Activated naive CD8-positive, alpha-beta T cell (primary cell): Measurements from ENCODE around the gene NSDHL.

Experiments used
- H3K27ac Mint-ChIP-seq: one replicate; pipeline ENCODE4 v1.8.0; 2021; ENCODE audit warnings: mixed read lengths
- H3K27me3 Mint-ChIP-seq: one replicate; pipeline ENCODE4 v1.8.0; 2021; ENCODE audit warnings: mixed read lengths
- H3K36me3 Mint-ChIP-seq: one replicate; pipeline ENCODE4 v1.8.0; 2021; ENCODE audit warnings: mixed read lengths
- H3K4me1 Mint-ChIP-seq: one replicate; pipeline ENCODE4 v1.8.0; 2021; ENCODE audit warnings: low read depth, mixed read lengths
- H3K4me3 Mint-ChIP-seq: one replicate; pipeline ENCODE4 v1.8.0; 2021; ENCODE audit warnings: mild to moderate bottlenecking, mixed read lengths
- H3K9me3 Mint-ChIP-seq: one replicate; pipeline ENCODE4 v1.8.0; 2021; ENCODE audit warnings: low read depth, mixed read lengths

The NSDHL gene

DNA sequence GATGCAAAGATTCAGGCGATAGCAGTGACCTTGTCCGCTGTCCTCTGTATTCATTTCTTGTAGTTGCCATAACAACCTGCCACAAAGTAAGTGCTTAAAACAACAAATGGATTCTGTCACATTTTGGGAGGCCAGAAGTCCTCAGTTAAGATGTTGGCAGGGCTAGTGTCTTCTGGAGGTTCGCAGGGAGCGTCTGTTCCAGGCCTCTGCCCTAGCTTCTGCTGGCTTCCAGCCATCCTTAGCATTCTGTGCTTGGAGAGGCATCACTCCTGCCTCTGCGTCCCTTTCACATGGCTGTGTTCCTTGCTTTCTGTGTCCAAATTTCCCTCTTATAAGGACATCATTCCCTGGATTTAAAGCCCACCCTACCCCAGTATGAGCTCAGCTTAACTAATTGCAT lies 35.5 kb downstream of the NSDHL start:
- H3K4me3 Mint-ChIP-seq, result no peak overlapping the region
- no peak overlapping the region for H3K27ac Mint-ChIP-seq
- no peaks in the 10 kb centered on the region for H3K9me3 Mint-ChIP-seq
- no peaks in the 10 kb centered on the region for H3K4me1 Mint-ChIP-seq
- H3K36me3 Mint-ChIP-seq, result no peaks in the 10 kb centered on the region
- no peaks in the 10 kb centered on the region for H3K27me3 Mint-ChIP-seq

DNA sequence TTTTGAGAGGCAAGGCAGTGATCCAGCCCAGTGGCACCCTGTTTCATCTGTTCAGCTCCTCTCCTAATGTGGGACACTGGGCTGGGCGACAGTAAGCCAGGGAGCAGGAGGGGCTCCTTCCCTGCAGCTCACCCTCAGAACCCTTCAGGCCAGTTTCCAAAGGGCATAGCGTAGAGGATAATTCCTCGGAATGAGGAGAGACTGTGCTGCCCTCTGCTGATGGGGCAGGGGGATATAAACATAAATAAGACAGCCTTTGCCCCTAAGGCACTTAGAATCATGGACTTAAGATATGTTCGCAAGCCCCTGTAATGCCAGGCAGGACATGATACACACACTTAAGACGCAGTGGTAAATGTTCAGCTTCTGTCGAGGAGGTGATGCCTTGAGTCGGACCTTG lies 39.1 kb downstream of the NSDHL start:
- Mint-ChIP-seq H3K4me3 (no peak overlapping the region), H3K9me3 (no peaks in the 10 kb centered on the region), H3K27ac (no peak overlapping the region), H3K36me3 (no peaks in the 10 kb centered on the region), H3K27me3 (no peaks in the 10 kb centered on the region), H3K4me1 (peaks cover 11% of the 10 kb centered on the region)

DNA sequence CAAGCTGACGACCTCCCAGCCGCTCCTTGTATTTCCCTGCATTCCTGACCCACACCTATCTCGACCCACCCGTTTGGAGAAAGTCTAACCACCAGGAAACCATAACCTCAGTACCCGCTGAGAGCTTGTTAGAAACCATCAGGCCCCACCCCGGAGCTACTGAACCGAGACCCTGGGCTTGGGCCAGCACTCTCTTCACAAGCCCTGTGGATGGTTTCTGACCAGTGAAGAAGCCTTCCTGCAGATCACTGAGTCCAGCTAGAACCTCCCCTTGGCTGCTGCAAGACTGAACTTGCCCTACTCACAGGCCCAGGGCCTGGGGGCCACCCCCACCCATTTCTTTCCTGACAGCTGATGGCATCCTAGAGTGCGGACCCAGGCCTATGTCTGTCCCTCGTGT lies 40.4 kb downstream of the NSDHL start:
- peaks cover 11% of the 10 kb centered on the region for H3K4me1 Mint-ChIP-seq
- H3K36me3 Mint-ChIP-seq, result no peaks in the 10 kb centered on the region
- no peaks in the 10 kb centered on the region for H3K27me3 Mint-ChIP-seq
- no peaks in the 10 kb centered on the region for H3K9me3 Mint-ChIP-seq
- H3K27ac Mint-ChIP-seq, result no peak overlapping the region
- no peak overlapping the region for H3K4me3 Mint-ChIP-seq

DNA sequence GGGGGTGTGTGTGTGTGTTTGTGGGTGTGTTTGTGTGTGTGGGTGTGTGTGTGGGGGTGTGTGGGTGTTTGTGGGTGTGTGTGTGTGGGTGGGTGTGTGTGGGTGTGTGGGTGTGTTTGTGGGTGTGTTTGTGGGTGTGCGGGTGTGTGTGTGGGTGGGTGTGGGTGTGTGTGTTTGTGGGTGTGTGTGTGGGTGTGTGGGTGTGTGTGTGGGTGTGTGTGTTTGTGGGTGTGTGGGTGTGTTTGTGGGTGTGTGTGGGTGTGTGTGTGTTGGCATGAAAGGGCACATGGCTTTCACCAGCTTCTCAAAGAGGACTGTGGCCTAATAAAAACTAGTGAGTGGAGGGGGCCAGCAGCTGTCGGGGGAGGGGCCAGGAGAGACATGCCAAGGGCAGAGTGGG lies 41.7 kb downstream of the NSDHL start:
- no peaks in the 10 kb centered on the region for H3K9me3 Mint-ChIP-seq
- peaks cover 11% of the 10 kb centered on the region for H3K4me1 Mint-ChIP-seq
- H3K27ac Mint-ChIP-seq, result no peak overlapping the region
- no peaks in the 10 kb centered on the region for H3K36me3 Mint-ChIP-seq
- H3K4me3 Mint-ChIP-seq, result no peak overlapping the region
- no peaks in the 10 kb centered on the region for H3K27me3 Mint-ChIP-seq

DNA sequence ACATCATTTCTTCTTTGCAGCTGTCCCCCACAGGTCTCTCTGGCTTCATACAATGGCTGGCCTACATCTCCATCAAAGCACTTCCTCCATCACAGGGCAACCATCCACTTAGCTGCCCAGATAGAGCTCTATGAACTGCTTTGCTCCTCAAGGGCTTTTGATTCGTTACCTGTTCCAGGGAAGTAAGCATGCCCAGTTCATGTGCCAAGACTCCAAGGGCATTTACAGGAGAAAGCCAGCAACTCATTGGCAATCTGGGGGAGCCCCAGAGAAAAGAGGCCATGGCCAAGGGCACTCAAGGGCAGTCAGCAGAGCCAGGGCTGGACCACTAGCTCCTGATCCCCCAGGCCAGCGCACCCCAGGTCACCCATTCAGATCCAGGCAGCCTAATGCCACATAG lies 42.5 kb downstream of the NSDHL start:
- Mint-ChIP-seq H3K27ac (peak overlapping the region; percentile 8), H3K9me3 (no peaks in the 10 kb centered on the region), H3K4me1 (peaks cover 11% of the 10 kb centered on the region), H3K27me3 (no peaks in the 10 kb centered on the region), H3K36me3 (no peaks in the 10 kb centered on the region), H3K4me3 (no peak overlapping the region)

DNA sequence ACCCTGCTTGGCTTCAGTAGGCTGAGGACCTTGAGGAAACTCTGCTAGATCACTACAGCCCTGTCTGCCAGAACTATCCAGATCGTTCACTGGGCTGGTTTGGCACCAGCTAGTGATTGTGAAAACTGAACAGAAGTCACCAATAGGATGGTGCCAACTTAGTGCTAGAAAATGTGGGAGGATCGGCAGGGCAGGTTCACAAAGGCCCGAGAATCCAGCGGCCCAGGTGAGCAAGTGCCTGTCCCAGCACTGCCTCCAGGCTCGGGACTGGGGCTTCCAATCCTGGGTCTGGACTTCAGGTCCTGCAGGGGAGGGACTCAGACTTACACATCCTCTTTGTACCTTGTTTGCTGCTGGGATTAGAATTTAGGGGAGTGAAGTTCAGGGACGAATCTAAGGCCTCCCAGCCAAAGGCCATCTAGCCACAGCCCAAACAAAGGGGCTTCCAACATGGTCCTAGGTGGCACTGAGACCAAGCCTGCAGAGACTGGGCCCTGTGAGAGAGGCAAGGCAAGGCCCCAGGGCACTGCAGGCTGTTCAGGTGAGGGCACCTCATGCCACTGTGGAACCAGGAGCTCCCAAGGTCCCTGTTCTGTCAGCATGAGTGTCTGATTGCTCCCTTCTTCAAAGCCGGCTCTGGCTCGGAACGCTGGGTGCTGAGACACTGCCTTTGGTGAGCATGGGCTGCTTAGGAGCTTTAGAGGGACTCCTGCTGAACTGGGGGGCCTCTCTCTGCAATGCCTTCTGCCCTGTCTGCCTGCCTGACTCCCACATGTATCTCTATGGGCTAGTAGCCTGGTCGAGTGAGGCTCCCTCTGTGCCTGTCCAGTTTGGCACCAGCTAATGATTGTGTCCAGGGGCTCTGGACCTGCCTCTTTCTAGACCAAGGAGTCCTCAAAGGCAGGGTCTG lies 46.3 kb downstream of the NSDHL start:
- Mint-ChIP-seq H3K4me3 (no peak overlapping the region), H3K27ac (no peak overlapping the region), H3K4me1 (peaks cover 5% of the 10 kb centered on the region), H3K36me3 (no peaks in the 10 kb centered on the region), H3K9me3 (no peaks in the 10 kb centered on the region), H3K27me3 (no peaks in the 10 kb centered on the region)

DNA sequence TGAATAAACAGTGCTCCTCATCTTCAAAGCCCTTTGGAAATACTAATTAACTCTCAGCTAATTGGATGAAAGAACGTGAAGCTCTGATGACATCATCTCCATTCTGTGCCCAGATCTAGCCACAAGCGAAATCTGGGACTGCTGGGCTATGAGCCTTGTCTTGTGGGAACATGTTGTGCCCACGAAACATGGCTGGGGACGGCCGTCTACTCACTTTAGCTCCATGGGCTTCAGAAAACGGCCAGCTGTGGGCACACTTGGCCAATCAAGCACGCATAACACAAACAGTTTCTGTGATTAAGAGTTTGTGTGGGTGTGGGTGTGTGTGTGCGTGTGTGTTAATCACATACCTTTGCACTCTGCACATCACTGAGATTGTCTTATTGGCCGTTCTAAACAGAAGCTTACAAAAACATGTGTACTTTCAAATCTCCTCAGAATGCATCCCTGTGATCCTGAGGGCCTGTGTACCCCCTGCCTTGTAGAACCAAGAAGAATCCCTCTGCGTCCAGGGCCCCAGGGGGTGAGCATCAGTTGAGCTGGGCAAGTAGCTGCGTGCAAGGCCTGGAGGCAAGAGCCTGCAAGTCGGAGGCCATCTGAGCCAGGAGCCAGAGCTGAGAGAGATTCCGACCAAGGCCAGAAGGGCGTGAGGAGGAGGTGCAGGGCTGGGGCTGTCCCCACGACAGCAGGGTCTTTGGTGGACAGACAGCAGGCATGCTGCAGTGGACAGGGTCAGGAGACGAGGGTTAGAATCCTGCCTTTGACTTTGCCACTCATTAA lies 48.3 kb downstream of the NSDHL start:
- Mint-ChIP-seq H3K4me1 (no peaks in the 10 kb centered on the region), H3K9me3 (no peaks in the 10 kb centered on the region), H3K27me3 (no peaks in the 10 kb centered on the region), H3K4me3 (no peak overlapping the region), H3K36me3 (no peaks in the 10 kb centered on the region), H3K27ac (no peak overlapping the region)

DNA sequence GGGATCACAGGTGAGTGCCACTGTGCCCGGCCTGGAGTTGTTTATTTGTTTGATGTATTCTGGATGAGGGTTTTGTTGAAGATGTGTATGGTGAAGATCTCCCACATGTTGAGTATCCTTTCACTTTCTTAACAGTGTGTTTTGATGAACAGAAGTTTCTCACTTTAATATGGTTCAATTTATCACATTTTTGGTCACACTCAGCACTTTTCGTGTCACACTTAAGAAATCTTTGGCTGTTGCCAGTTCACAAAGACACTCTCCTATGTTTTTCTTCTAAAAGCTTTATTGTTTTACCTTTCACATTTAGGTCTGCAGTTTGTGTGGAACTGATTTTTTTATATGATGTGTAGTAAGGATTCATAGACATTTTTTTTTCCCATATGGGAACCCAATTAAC lies 50.4 kb downstream of the NSDHL start:
- H3K36me3 Mint-ChIP-seq, result no peaks in the 10 kb centered on the region
- H3K4me3 Mint-ChIP-seq, result no peak overlapping the region
- no peaks in the 10 kb centered on the region for H3K9me3 Mint-ChIP-seq
- no peaks in the 10 kb centered on the region for H3K27me3 Mint-ChIP-seq
- no peak overlapping the region for H3K27ac Mint-ChIP-seq
- H3K4me1 Mint-ChIP-seq, result no peaks in the 10 kb centered on the region

DNA sequence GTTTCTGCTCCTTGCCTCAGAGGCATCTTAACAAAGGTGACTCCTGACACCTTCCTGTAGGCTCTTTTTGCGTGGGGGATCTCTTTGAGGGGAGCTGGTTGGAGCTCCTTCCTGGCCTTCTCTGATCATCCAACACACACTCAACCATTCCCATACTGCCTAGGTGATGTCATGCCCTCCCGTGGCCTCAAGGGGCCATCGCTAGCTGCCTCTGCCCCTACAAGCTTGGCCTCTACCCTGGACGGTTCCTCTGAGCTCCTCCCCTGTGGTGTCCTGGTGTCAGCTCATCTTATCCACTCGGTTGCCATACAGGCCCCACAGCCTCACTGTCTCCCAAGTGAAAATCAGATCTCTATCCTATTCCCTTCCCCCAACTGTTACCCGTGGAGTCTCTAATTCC lies 53.3 kb downstream of the NSDHL start:
- Mint-ChIP-seq H3K4me3 (no peak overlapping the region), H3K27me3 (peaks cover 5% of the 10 kb centered on the region), H3K27ac (no peak overlapping the region), H3K9me3 (no peaks in the 10 kb centered on the region), H3K4me1 (no peaks in the 10 kb centered on the region), H3K36me3 (no peaks in the 10 kb centered on the region)

DNA sequence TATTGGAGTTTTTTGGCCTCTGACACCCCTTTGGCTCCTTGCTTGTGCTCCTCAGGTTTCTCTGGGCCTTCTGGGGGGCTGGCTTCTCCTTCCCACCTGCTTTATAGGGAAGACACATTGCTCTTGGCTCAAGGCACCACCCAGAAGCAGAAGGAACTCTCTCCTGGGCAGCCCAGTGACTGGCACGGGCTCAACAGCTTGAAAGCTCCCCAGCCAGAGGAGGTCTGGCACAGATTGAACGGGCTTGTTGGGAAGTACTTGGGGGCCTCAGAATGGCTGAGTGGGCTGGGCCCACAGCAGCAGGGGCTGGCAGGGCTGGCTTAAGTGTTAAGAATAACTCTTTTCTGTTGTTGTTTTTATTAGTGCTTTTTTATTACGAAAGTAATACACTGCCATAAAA lies 55.9 kb downstream of the NSDHL start:
- Mint-ChIP-seq H3K27me3 (peaks cover 12% of the 10 kb centered on the region), H3K27ac (no peak overlapping the region), H3K4me1 (no peaks in the 10 kb centered on the region), H3K9me3 (no peaks in the 10 kb centered on the region), H3K4me3 (no peak overlapping the region), H3K36me3 (no peaks in the 10 kb centered on the region)

DNA sequence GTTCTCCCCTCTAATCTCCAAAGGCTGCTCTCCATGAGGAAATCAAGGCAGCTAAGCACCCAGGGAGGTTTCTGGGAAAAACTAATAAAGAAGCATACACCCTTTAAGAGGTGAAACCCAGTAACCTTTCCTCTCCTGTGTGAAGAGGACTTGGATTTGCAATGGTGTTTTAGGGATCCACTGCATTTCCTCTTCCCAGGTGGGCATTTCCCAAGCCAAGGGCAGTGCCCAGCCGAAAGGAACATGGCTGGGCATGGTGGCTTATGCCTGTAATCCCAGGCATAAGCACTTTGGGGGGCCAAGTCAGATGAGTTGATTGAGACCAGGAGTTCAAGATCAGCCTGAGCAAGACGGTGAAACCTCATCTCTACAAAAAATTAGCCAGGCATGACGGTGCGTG lies 61.6 kb downstream of the NSDHL start:
- no peaks in the 10 kb centered on the region for H3K36me3 Mint-ChIP-seq
- H3K9me3 Mint-ChIP-seq, result no peaks in the 10 kb centered on the region
- H3K4me1 Mint-ChIP-seq, result peaks cover 1% of the 10 kb centered on the region
- no peak overlapping the region for H3K27ac Mint-ChIP-seq
- peaks cover 19% of the 10 kb centered on the region for H3K27me3 Mint-ChIP-seq
- H3K4me3 Mint-ChIP-seq, result no peak overlapping the region

DNA sequence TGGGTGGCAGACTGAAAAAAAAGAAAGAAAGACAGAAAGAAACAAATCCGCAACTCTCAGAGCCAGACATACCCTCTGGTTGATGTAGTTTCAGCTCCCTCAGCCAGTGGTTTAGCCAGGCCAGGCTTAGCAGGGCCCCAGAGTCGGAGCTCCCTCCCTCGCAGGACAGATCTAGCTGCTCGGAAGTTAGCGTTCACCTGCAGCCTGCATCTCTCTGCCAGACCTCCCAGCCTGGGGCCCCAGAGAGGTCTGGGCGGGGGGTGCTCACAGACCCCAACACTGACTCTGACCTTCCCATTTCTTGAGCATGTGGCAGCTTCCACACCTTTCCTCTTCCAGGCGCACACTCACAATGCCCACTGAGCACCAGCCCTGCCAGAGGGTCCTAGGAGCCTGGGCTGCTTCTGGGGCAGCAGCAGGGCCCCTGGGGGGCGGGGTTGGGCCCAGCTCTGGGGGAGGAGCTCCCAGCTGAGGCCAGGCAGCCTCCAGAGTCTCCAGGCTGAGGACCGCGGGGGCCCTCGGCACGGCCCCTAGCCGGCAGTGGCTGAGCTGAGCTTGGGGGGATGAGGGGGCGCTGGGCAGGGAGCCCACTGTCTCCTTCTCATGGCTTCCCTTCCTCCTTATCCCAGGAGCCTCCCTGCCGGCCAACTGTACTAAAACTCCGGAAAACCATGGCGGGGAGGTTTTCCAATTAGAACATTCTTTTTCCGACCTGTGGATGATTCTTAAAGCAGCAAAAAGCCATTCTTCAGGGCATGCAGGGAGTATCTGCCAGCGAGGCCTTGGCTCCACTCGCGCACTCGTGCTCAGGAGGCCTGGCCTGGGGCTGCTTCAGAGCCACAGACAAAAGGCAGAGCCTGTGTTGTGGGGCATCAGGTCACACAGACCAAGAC lies 62.4 kb downstream of the NSDHL start:
- Mint-ChIP-seq H3K36me3 (no peaks in the 10 kb centered on the region), H3K4me1 (peaks cover 1% of the 10 kb centered on the region), H3K27me3 (peaks cover 18% of the 10 kb centered on the region), H3K4me3 (no peak overlapping the region), H3K27ac (no peak overlapping the region), H3K9me3 (no peaks in the 10 kb centered on the region)

DNA sequence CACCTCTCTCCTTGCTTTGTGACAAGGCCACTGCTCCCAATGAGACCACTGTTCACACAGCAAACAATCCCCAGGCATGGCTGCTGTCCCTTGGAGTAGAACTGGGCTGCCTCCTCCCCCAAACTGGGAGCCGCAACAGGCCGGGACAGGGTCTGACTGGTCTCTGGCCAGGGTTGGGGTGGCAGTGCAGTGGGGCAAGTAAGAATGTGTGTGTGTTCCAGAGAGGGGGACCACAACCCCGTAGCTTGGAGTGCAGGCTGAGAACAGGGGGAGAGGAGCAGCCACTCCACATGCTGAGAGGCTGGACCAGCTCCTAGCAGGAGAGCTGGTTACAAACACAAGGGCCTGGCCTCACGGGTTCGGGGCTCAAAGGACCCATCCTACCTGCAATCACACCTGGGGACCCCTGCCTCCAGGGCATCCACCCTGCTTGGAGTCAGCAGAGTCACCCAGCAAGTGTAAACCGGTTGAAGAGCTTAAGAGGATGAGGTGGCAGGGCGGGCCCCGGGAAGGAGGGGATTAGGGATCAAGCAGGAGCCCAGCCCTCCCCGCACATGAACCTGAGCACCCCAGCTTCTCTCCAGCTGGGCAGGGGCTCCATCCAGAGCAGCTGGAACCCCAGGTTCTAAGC lies 63.2 kb downstream of the NSDHL start:
- no peak overlapping the region for H3K4me3 Mint-ChIP-seq
- no peak overlapping the region for H3K27ac Mint-ChIP-seq
- H3K9me3 Mint-ChIP-seq, result no peaks in the 10 kb centered on the region
- H3K27me3 Mint-ChIP-seq, result peaks cover 14% of the 10 kb centered on the region
- H3K4me1 Mint-ChIP-seq, result peaks cover 1% of the 10 kb centered on the region
- no peaks in the 10 kb centered on the region for H3K36me3 Mint-ChIP-seq

DNA sequence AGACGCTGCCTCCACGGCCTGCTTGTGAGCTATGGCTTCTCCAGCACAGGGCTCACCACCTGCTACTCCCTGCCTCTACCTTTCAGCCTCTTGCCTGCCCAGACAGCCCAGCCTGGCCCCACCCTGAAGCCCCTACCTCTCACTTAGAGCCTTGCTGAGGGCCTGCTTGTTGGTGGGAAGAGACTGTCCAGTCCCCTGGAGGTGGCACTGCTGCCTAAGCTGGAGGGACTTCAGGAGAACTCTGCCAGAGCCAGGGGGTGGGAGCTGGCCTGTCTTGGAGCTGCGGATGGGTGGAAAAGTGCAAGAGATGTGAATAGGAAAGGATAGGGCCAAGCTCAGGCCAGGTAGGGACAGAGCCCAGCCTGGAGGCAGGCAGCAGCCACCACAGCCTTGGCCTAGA lies 64.3 kb downstream of the NSDHL start:
- Mint-ChIP-seq H3K4me3 (no peak overlapping the region), H3K27me3 (peaks cover 14% of the 10 kb centered on the region), H3K36me3 (no peaks in the 10 kb centered on the region), H3K4me1 (peaks cover 1% of the 10 kb centered on the region), H3K9me3 (no peaks in the 10 kb centered on the region), H3K27ac (no peak overlapping the region)
